Stimulated activated naive CD4-positive, alpha-beta T cell treated with Interleukin-2 at 50 U/mL for 16 hours (primary cell): Measurements from ENCODE around the gene SHISA7.
"Not testable (repeated sequence)": the region's sequence is repeated elsewhere in the genome, so short reads cannot be mapped to it uniquely, and the experiment has no call there.

Experiments
- DNase-seq: peaks from one replicate; lab custom pipeline; 2025; lab: John Stamatoyannopoulos, UW

The SHISA7 gene

DNA sequence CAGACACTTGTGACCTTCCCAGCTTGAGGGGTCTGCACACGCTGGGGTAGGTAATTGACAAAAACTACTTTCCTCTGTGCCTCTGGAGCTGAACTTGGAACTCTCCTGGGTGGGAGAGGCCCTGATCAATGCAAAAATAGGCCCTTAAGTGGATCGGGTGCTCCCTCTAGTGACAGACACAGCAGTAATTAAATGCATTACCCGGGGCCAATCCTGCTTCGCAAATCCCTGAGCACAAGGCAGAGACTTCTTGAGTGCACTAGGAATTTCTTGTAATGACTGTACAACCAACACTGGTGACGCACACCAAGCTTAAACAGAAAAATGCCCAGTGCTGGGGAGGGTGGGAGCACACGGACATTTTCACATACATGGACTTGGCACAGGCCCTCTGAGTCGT is 24.9 kb downstream of the SHISA7 start:
- peak; percentile 17 for DNase-seq

DNA sequence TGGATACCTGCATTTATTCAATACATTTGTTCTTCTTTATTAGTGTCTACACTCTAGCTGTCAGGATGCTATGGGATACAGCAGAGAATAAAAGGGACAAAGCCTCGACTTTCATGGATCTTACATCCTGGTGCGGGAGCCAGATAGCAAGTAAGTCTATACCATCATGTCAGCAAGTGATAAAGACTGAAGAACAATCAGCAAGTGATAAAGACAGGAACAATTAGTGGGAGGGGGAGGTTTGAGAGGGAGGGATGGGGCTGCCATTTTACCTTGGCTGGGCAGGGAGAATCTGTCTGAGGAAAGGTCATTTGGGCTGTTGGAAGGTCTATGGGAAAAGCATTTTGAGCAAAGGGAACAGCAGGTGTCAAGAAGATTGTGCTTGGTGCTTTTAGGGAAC is 32.9 kb downstream of the SHISA7 start:
- DNase-seq: no peak

DNA sequence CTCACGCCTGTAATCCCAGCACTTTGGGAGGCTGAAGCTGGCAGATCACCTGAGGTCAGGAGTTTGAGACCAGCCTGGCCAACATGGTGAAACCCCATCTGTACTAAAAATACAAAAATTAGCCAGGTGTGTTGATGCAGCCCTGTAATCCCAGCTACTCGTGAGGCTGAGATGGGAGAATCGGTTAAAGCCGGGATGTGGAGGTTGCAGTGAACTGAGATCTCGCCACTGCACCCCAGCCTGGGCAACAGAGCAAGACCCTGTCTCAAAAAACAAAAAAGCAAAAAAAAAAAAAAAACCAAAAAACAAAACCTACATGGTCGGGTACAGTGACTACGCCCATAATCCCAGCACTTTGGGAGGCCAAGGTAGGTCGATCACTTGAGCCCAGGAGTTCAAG is 33.9 kb downstream of the SHISA7 start:
- not testable (repeated sequence) for DNase-seq

DNA sequence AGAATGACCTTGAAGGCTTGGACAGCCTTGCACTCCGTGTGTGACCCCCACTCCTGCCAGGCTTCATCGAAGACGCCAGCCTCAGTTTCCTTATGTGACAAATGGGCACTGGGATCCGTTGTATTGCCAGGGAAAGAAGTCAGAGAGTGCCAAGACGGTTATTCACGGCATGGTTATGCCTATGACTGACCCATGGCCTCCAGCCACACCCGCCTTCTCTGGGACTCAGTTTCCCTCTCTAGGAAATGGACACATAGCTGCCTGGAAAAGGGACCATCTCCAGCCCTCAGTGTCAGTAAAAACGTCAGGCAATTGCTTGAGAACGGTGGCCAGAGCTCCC is 34.6 kb downstream of the SHISA7 start:
- no peak for DNase-seq

DNA sequence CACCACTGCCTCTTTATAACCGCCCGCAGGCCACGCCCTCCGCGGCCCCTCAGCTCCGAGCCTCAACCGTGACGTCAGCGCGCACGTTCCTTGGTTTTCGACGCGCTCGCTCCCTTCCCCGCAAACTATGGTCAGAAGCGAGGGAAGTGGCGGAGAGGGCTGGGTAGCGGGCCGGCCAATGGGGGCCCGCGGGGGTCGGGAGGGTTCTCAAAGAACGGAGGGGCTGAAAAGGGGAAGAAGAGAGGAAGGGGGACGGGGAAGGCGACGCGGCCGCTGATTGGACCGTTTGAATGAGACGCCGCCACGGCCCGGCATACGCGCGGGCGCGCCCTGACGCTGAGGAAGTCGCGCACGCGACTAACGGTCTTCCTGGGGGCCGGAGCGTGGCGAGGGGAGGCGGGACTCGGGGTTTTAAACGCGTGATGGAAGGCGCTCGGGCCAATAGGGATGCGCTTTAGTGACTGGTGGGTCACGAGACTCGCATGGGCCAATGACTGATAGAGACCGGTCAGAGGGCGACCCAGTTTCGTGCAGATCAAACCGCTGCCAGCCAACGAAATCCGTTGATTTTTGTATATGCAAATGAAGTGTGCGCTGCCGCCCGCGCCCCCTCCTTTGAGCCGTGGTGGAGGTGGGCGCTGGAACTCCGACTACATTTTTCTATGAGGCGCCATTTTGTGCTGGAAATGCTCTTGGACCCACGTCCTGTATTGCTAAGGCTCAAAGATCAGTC is 35.1 kb downstream of the SHISA7 start:
- peak; percentile 98 for DNase-seq

DNA sequence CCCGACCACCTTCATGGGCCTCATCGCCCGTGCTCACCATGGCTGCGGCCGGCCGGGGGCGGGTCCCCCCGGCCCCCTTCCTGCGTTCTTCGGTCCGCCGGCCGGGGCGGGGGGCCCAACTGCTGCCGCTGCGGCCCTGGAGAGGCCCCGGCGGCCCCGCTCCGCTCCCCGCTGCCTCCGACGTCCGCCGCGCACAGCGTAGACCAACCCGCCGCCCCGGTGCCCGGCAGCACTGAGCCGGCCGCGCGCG is 35.6 kb downstream of the SHISA7 start, which contains the start of gene UBE2S:
TSS of gene UBE2S (minus strand) at position 239 of the 250 bp plus-strand sequence. CDS start at position 40, 199 bp downstream.
- not testable (repeated sequence) for DNase-seq

DNA sequence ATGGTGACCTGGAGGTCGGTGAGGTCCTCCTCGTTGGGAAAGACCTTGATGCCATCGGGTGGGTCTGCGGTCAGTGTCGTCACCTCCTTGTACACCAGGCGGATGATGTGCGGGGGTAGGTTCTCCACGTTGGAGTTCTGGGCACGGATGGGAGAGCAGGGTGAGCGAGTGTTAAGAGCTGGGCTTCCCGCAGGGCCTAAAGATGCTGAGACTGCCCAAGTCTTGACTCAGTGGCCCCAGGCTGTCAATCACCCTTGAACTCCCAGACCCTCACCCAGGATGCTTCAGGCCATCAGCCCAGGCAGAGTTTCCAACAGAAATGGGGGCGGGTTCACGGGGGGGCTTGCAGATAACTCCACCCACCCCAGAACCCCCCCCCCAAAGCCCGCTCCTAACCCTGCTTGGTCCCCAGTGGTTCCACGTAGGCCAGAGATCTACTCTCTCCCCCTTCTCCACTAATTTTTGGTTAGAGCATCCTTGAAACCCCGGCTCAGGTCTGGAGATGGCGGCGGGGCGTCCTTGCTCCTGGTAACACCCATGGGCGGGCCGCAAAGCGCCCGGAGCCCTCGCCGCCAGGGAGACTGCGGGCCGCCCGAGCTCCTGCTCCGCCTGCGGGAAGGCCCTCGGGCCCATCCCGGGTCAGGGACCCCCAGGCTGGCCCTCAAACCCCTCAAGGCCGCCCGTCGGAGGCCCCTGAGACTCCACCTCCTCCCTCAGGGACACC is 36.1 kb downstream of the SHISA7 start:
- DNase-seq: peak; percentile 30

DNA sequence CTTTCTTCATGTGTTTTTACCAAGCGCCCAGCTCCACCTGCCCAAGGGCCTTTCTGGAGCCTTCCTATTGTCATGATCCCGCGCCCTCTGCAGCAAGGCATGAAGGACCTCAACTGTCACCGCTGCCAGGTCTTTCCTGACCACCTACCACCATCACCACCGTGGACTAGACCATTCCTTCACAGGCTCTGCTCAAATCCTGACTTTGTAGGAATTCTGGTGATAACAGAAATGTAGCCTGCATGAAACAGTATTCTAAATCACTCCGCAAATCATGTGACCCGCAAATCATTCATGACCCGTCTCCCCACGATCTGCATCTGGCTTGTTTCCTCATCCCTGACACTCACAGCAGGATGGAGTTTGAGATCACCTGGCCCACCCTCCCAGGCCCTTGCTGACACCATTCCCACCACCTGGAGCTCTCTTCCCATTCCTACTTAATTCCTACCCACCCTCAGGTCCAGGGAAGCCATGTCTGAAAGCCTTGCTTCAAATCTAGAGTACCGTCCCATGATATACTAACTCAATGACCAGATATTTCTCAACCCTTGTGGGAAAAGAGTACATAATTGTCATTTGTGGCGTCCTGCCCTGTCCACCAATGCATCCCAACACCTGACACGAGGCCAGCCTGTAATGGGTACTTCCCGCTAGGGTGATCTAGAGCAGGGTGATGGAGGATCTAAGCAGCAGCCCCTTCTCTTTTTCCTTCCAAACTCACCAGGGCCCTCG is 36.8 kb downstream of the SHISA7 start:
- DNase-seq: no peak

DNA sequence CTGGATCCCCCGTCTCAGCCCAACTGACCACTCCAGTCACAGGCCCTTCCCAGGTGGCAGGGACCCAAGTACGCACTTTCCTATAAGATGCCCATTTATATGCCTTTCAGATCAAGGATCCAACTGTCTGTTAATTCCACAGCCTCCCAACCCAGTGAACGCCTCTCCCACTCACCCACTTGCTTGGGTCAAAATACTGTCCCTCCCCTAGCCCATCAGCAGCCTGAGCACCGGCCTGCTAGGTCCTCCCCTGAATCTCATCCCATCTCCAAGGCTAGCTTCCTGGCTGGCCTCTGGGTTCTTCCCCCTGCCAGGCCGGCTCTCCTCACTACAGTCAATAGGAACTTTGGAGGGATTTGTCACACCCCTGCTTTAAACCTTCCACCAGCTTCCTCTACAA is 37.5 kb downstream of the SHISA7 start:
- DNase-seq: no peak

DNA sequence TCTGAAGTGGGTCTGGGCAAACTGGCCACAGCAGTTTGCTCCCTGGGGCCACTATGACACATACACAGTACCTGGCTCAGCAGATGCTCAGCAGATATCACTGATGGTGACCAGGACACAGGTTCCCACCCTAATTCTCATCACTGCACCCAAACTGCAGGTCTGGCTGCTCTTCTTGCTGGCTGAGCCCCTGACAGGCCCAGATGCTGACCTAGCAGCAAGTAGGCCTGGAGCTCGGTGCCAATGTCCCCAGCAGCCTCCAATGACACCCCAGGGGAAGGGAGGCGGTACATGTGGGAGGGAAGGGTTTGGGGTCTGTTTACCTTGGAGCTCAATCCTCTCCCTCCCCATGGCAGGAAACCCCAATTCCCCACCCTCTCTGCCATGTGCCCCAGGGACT is 40.6 kb downstream of the SHISA7 start:
- no peak for DNase-seq

DNA sequence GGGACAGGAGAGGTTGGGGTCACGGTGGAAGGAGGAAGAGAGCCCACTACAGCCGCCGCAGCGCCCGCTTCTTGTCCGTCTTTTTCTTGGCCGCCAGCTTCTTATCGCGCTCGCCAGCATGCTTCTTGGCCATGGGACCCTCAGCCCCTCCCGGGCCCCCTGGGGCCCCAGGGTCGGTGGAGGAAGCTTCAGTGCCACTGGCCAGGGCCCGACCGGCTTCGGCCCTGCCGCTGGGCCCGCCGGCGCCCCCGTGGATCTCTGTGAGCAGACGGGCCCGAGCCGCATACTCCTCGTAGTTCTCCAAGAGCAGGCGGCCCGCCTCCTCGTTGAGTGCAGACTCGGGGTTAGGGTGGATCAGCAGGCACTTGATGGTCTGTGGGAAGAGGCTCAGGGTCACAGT is 41.7 kb downstream of the SHISA7 start:
- not testable (repeated sequence) for DNase-seq

DNA sequence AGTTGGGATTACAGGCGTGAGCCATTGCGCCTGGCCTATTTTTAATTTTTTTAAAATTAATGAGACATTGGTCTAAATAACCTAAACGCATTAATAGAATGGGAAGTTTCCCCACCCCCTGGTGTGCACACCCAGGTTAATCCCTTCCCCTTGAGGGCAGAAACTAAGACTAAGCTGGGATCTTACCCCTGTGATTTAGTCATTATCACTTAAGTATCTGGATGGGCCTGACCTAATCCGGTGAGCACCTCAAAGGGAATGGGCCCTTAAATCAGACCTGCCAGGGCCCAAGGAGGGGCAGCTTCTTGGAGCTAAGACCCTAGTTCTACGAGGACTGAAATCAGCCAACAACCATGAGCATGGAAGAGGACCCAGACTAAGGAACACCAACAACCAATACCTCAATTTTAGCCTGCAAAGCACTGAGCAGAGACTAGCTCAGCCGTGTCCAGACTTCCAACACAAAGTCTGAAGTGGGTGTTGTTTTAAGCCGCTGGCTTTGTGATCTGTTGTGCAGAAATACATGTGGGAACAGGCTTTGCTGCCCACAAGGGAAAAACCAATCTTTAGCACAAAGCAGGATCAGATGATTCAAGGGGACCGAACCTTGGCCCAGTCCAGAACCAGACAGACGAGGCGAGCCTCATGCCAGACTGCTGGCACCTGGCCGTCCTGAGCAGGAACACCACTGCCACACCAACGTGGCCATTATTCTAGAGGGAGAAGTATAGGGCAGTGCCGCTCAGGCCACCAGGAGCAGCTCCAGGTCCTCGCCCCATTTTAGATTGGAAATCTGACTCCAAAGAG is 42.6 kb downstream of the SHISA7 start:
- no peak for DNase-seq

DNA sequence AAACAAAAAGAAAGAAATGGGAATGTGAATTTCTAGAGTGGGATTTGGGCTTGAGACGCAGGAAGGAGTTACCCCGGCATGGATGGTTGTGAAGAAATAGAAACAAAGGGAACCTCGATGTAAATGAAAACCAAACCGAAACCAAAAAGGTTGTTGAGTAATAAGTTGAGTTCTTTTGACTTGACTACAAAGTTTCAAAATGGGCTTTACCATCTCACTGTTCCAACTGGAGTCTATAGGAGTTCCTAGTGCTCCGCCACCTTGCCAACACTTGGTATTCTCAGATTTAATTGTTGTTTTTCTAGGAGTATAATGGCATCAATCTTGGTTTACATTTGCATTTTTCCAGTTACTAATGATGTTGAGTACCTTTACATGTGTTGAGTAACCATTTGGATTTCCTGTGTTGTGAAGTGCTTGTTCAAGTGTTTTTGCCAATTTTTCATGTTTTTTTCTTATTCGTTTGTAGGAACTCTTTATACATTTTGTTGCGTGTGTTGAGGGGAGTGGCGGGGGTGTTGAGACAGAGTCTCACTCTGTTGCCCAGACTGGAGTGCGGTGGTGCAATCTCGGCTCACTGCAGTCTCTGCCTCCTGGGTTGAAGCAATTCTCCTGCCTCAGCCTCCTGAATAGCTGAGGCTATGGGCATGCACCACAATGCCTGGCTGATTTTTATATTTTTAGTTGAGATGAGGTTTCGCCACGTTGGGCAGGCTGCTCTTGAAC is 44.7 kb downstream of the SHISA7 start:
- no peak for DNase-seq

DNA sequence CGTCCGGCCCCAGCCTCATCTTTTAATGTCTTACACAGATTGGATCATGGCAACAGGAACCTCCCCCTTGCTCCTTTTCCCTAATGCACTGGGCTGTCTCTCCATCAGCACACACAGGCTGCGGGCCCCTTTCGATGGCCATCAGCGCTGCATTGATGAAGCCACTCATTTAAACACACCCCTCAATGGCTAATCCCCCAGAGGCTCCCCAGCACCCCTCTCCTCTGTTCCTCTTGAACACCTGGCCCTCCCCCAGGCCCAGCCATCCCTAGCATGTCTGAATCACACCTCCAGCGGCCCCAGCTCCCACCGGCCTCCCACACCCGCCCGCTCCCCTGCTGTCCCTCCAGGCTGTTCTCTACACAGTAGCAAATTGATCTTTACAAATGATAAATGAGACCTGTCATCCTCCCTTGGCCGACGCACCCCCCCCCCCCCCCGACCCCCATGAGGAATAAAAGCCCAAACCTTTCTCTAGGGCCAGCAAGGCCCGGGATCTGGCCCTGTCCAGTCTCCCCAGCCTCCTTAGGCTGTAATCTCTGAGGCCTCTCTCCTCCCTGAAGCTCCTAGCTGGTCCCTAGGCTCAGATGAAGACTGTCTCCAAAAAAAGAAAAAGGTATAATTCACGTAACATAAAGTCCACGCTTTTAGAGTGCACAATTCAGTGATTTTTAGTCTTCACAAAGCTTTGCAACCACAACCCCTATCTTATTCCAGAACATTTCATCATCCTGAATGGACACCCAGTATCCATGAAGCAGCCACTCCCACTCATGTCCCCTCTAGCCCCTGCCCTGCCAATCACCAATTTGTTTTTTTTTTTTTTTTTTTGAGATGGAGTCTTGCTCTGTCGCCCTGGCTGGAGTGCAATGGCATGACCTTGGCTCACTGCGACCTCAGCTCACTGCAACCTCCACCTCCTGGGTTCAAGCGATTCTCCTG is 50.0 kb downstream of the SHISA7 start:
- no peak for DNase-seq

DNA sequence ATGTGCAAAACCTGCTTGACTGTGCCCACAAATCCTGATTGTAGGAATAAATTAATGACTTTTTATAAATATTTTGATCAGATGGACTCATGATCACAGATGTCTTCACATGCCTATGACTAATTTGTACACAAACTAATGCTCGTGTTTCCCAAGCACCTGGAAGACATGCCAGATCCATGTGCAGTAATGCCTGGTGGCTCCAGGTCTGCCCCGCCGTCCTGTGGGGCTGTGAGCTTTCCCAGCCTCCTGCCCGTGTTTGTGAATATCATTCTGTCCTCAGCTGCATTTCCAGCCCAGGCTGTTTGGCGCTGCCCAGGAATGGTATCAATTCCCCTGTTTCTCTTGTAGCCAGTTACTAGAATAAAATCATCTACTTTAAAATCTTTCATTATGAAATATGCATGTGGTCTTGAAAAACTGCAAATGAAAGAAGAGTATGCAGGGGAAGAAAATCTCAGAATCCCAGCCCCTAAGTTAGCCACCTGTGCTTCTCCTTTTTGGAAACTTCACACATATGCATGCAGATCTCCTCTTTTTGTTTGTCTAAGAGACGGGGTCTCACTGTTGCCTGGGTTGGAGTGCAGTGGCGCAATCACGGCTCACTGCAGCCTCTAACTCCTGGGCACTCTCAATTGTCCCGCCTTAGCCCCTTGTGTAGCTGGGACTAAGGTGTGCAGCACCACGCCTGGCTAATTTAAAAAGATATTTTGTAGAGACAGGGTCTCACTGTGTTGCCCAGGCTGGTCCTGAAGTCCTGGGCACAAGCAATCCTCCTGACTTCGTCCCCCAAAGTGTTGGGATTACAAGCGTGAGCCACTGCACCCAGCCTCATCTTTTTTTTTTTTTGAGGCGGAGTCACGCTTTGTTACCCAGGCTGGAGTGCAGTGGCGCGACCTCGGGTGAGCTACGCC is 51.1 kb downstream of the SHISA7 start:
- no peak for DNase-seq

DNA sequence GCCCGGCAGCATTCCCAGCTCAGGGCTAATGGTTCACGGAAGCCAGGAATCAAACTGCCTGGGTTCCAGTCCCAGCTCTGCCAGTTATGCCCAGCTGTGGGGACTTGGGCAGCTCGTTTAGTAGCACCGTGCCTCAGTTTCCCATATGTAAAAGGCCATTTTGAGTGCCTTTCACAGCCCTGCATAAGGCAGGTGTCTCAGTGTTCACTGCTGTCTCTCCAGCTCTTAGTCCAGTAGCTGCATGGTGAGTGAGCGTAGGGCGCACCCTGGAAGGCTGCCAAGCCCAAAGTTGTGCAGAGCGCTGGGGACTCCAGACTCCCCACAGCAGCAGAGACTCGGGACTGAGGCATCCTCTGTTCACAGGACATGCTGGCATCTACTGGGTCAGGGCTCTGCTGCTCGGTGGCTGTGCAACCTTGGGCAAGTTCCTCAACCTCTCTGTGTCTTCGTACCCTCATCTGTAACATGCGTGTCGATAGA is 51.9 kb downstream of the SHISA7 start:
- DNase-seq: no peak

DNA sequence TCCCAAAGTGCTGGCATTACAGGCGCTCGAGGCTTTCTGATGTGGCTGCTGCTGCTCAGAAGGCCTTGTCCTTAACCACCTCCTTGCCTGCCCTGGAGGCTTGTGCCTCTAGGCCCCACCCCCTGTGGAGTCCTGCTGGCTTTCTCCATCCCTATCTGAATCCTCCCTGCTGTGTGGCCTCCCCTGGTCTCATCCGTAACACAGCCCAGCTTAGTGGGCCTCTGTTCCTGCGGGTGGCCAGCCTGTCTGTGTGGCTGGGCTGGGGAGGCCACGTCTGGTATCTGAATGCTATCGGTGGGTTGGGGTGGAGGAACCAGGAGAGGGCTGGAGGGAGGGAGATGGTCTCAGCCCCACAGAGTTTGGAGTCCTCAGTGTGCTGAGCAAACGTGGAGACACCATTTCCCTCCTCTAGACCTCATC is 52.6 kb downstream of the SHISA7 start:
- no peak for DNase-seq

DNA sequence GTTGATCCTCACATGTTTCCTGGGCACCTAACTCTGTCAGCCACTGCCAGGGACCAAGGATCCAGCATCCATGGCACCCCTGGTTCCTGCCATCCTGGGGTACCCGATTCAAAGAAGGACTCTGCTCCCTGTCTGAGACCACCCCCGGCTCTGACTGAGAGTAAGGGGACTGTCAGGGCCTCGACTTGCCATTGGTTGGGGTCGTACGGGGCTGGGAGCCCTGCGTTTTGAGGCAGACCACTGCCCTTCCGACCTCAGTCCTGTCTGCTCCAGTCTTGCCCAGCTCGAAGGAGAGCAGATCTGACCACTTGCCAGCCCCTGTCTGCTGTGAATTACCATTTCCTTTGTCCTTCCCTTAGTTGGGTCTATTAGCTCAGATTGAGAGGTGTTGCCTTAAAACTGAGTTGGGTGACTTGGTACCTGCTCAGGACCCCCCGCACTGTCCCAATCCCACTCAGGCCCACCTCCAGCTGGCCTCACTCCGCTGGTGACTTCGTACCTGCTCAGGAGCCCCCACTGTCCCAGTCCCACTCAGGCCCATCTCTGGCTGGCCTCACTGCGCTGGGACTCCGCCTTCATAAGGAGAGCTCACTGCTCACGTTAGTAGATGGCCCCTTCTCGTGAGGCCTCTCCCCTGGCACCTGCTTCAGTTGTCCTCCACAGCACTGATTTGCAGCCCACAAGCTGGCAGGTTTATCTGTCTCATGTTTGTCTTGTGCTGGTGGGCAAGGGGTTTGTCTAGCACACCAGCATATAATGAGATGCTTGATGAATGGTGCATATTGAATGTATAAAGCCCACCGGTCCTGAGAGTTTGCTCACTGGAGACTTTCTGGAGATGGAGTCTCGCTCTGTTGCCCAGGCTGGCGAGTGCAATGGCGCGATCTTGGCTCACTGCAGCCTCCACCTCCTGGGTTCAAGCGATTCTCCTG is 53.4 kb downstream of the SHISA7 start:
- no peak for DNase-seq
